HepG2 (cell line): ENCODE data around the gene HCFC2. TPM values are rescaled to one million over a fixed set of nuclear protein-coding genes. Genes with fewer than 3 reads are reported as not detected.

Experiments used
- DNMT3B ChIP-seq: conservative IDR thresholded peaks from 2 replicates; pipeline ENCODE4 v1.6.1; 2016; ENCODE audit warnings: missing biosample characterization, control low read depth
- DZIP1 ChIP-seq: sonication (generic); formaldehyde crosslinking; IDR thresholded peaks from 2 replicates; pipeline ENCODE4 v1.5.0; 2020; ENCODE audit warnings: mild to moderate bottlenecking, missing genetic modification reagents
- GABPB1 ChIP-seq: IDR thresholded peaks from 2 replicates; pipeline ENCODE4 v1.6.1; 2016; ENCODE audit warnings: mild to moderate bottlenecking, missing genetic modification reagents, moderate library complexity, missing compliant biosample characterization
- KLF13 ChIP-seq: sonication (generic); formaldehyde crosslinking; IDR thresholded peaks from 2 replicates; pipeline ENCODE4 v1.4.0; 2020; ENCODE audit warnings: mild to moderate bottlenecking, missing genetic modification reagents
- MNT ChIP-seq: fragments of 450-650 bp; IDR thresholded peaks from 2 replicates; pipeline ENCODE4 v1.6.1; 2016
- ONECUT2 ChIP-seq: sonication (generic); formaldehyde crosslinking; IDR thresholded peaks from 2 replicates; pipeline ENCODE4 v1.4.0; 2020; ENCODE audit warnings: missing genetic modification reagents
- PAX8 ChIP-seq: sonication (generic); formaldehyde crosslinking; IDR thresholded peaks from 2 replicates; pipeline ENCODE4 v1.8.0; 2022; ENCODE audit warnings: mild to moderate bottlenecking, missing genetic modification reagents, borderline replicate concordance
- SIX4 ChIP-seq: sonication (generic); formaldehyde crosslinking; IDR thresholded peaks from 2 replicates; pipeline ENCODE4 v1.4.0; 2020; ENCODE audit warnings: missing genetic modification reagents
- SOX5 ChIP-seq: IDR thresholded peaks from 2 replicates; pipeline ENCODE4 v1.6.1; 2016; ENCODE audit warnings: borderline replicate concordance
- TSC22D2 ChIP-seq: sonication (generic); formaldehyde crosslinking; IDR thresholded peaks from 2 replicates; pipeline ENCODE4 v1.5.1; 2020; ENCODE audit warnings: missing genetic modification reagents, mild to moderate bottlenecking, borderline replicate concordance
- ZNF17 ChIP-seq: sonication (generic); formaldehyde crosslinking; IDR thresholded peaks from 2 replicates; pipeline ENCODE4 v1.5.0; 2020; ENCODE audit warnings: mild to moderate bottlenecking, missing genetic modification reagents
- ZNF496 ChIP-seq: sonication (generic); formaldehyde crosslinking; IDR thresholded peaks from 2 replicates; pipeline ENCODE4 v1.8.1; 2023; ENCODE audit warnings: mild to moderate bottlenecking, moderate library complexity, missing genetic modification reagents; ENCODE audit not compliant: insufficient replicate concordance
- ZNF558 ChIP-seq: sonication (generic); formaldehyde crosslinking; IDR thresholded peaks from 2 replicates; pipeline ENCODE4 v1.9.0; 2022; ENCODE audit warnings: mild to moderate bottlenecking, missing genetic modification reagents, borderline replicate concordance
- ZNF615 ChIP-seq: sonication (generic); formaldehyde crosslinking; IDR thresholded peaks from 2 replicates; pipeline ENCODE4 v1.5.0; 2020; ENCODE audit warnings: mild to moderate bottlenecking, missing genetic modification reagents, borderline replicate concordance
- ZNF703 ChIP-seq: sonication (generic); formaldehyde crosslinking; IDR thresholded peaks from 2 replicates; pipeline ENCODE4 v1.5.1; 2020; ENCODE audit warnings: missing genetic modification reagents, mild to moderate bottlenecking, moderate library complexity, borderline replicate concordance
- ZSCAN25 ChIP-seq: sonication (generic); formaldehyde crosslinking; IDR thresholded peaks from 2 replicates; pipeline ENCODE4 v1.8.0; 2022; ENCODE audit warnings: mild to moderate bottlenecking, missing genetic modification reagents
- ZSCAN9 ChIP-seq: IDR thresholded peaks from 2 replicates; pipeline ENCODE4 v1.6.1; 2016; ENCODE audit warnings: borderline replicate concordance
- polyA plus RNA-seq, 8 experiments: library from polyadenylated mRNA; depleted of rRNA in 3 of 8; stranded (reverse) in 7 of 8; unstranded in 1 of 8; fragments of >200 nt; fragmentation: Illumina TruSeq in 4 of 8; extraction: Trizol in 4 of 8; gene quantifications; 2 replicates each; pipeline versions ENCODE4 v1.2.1 to v1.2.3, GENCODE V29; 2011 to 2016; ENCODE audit warnings: low read depth in 4 of 8, missing spikeins in 1 of 8, mixed read lengths in 1 of 8; ENCODE audit not compliant: insufficient read depth in 1 of 8
- total RNA-seq, 5 experiments: library from RNA; depleted of rRNA; stranded (reverse); fragments of >200 nt; fragmentation: Illumina TruSeq; extraction: Trizol; gene quantifications; 2 replicates each; pipeline ENCODE4 v1.2.3, GENCODE V29; 2016; ENCODE audit warnings: low read depth in 1 of 5
- TF ChIP-seq, protein P1 (sequence below): sonication (generic); formaldehyde crosslinking; conservative IDR thresholded peaks from 2 replicates; pipeline ENCODE4 v1.4.0; 2020; ENCODE audit warnings: mild to moderate bottlenecking, missing genetic modification reagents, moderate library complexity
- TF ChIP-seq, protein P2 (sequence below): sonication (generic); formaldehyde crosslinking; IDR thresholded peaks from 2 replicates; pipeline ENCODE4 v1.8.0; 2022; ENCODE audit warnings: mild to moderate bottlenecking, missing genetic modification reagents; ENCODE audit not compliant: insufficient replicate concordance

Gene HCFC2
- total and polyA plus RNA-seq, 2 of the 13 experiments (the other 11 are each of a cell fraction or from before 2014, with no cell fraction given): 3.7 to 4.9 TPM

DNA sequence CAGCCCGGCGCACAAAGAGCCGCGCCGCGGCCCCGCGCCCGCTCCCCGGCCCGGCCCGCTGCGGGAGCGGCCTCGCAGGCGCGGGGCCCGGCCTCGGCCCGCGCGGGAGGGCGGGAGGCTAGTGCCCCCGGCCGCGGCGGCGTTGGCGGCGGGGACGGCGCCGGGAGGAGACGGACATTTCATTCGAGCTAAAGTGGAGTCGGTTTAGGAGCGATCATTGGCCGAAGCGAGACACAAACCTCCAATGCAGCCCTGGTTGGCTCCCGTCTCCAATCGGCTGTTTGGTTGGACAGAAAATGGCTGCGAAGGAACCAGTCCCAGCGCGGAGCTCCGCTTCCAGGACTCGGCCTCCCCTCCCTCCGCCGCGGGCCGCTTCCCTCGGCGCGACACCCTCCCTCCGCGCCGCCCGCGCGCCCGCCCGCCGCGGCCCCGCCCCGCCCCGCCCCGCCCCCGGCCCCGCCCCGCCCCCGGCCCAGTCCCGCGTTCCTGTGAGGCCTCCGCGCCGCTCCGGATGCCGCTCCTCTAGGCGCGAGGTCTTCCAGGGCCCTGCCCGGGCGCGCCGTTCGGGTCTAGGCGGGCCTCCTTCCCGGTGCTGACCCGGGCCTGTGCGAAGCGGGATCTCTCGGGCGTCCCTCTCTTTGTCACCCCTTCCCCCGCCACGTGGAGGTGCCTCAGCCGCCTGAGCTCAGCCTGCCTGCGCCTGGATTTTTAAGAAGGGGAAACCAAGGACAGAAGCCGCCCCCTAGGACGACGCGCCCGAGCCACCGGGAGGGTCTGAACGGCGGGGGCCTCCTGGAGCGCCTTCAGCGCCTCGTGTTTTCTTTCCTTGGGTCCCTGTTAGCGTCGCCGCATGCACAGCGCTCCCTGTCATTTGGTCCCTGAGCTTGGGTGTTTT, 73.8 kb downstream of the HCFC2 start, which contains the start of gene NFYB (continued):
- TF ChIP-seq, protein P1, sequence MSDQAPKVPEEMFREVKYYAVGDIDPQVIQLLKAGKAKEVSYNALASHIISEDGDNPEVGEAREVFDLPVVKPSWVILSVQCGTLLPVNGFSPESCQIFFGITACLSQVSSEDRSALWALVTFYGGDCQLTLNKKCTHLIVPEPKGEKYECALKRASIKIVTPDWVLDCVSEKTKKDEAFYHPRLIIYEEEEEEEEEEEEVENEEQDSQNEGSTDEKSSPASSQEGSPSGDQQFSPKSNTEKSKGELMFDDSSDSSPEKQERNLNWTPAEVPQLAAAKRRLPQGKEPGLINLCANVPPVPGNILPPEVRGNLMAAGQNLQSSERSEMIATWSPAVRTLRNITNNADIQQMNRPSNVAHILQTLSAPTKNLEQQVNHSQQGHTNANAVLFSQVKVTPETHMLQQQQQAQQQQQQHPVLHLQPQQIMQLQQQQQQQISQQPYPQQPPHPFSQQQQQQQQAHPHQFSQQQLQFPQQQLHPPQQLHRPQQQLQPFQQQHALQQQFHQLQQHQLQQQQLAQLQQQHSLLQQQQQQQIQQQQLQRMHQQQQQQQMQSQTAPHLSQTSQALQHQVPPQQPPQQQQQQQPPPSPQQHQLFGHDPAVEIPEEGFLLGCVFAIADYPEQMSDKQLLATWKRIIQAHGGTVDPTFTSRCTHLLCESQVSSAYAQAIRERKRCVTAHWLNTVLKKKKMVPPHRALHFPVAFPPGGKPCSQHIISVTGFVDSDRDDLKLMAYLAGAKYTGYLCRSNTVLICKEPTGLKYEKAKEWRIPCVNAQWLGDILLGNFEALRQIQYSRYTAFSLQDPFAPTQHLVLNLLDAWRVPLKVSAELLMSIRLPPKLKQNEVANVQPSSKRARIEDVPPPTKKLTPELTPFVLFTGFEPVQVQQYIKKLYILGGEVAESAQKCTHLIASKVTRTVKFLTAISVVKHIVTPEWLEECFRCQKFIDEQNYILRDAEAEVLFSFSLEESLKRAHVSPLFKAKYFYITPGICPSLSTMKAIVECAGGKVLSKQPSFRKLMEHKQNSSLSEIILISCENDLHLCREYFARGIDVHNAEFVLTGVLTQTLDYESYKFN (CRISPR knock-in tag): no peak
- TF ChIP-seq TSC22D2 (CRISPR knock-in tag): no peak
- TF ChIP-seq ZNF17: no peak
- TF ChIP-seq ZNF703 (CRISPR knock-in tag): no peak
- no peak for TF ChIP-seq ZNF496 (CRISPR knock-in tag)
- TF ChIP-seq ZNF615: 0 out of 2 replicates have a peak, but pooled peaks have one; percentile 32
- no peak for TF ChIP-seq MNT
- no peak for TF ChIP-seq SOX5
- TF ChIP-seq GABPB1 (CRISPR knock-in tag): peak; percentile 76
- TF ChIP-seq ZSCAN25 (CRISPR knock-in tag): no peak
- no peak for TF ChIP-seq SIX4 (CRISPR knock-in tag)
- TF ChIP-seq, protein P2, sequence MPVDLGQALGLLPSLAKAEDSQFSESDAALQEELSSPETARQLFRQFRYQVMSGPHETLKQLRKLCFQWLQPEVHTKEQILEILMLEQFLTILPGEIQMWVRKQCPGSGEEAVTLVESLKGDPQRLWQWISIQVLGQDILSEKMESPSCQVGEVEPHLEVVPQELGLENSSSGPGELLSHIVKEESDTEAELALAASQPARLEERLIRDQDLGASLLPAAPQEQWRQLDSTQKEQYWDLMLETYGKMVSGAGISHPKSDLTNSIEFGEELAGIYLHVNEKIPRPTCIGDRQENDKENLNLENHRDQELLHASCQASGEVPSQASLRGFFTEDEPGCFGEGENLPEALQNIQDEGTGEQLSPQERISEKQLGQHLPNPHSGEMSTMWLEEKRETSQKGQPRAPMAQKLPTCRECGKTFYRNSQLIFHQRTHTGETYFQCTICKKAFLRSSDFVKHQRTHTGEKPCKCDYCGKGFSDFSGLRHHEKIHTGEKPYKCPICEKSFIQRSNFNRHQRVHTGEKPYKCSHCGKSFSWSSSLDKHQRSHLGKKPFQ (CRISPR knock-in tag): no peak
- TF ChIP-seq DNMT3B (CRISPR knock-in tag): 0 out of 2 replicates have a peak, but pooled peaks have one; percentile 50
- peak; percentile 72; the same call in 1 of the 2 replicates for TF ChIP-seq ZSCAN9 (CRISPR knock-in tag)
- TF ChIP-seq KLF13 (CRISPR knock-in tag): no peak
- no peak for TF ChIP-seq ONECUT2 (CRISPR knock-in tag)
- TF ChIP-seq PAX8 (CRISPR knock-in tag): 0 out of 2 replicates have a peak, but pooled peaks have one; percentile 67
- TF ChIP-seq ZNF558 (CRISPR knock-in tag): peak; percentile 73; the same call in 1 of the 2 replicates
- no peak; the same call in 1 of the 2 replicates for TF ChIP-seq DZIP1
